ENCODE data around the gene TARDBP. TPM values are rescaled to one million over a fixed set of nuclear protein-coding genes. Genes with fewer than 3 reads are reported as not detected.
A peak's percentile ranks its signal among the peaks of the same experiment; 100 is the strongest.

The TARDBP gene
- total RNA-seq, 1 donor from 2014 or later = 117 TPM

DNA sequence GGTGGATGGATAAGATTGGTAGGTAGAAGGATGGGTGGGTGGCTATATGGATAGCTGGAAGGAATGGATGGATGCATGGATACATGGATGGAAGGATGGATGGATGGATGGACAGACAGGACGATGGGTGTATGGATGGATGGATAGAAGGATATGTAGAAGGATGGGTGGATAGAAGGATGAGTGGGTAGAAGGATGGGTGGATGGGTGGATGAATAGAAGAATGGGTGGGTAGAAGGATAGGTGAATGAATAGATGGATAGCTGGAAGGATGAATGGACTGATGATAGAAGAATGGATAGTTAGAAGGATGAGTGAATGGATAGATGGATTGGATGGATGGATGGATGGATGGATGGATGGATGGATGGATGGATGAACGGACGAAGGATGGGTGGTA is 29.6 kb downstream of the TARDBP start:
- H3K27ac ChIP-seq = no peak overlapping the region
- ATAC-seq (no peak), DNase-seq (no peak)
- intact Hi-C loops (cut with DNase I) = no loop called here
- no peak overlapping the region for H3K4me3 ChIP-seq
- no peaks in the 10 kb centered on the region for H3K9me3 ChIP-seq
- no peaks in the 10 kb centered on the region for H3K36me3 ChIP-seq
- peaks cover 4% of the 10 kb centered on the region for H3K4me1 ChIP-seq
- TF ChIP-seq, protein P1, sequence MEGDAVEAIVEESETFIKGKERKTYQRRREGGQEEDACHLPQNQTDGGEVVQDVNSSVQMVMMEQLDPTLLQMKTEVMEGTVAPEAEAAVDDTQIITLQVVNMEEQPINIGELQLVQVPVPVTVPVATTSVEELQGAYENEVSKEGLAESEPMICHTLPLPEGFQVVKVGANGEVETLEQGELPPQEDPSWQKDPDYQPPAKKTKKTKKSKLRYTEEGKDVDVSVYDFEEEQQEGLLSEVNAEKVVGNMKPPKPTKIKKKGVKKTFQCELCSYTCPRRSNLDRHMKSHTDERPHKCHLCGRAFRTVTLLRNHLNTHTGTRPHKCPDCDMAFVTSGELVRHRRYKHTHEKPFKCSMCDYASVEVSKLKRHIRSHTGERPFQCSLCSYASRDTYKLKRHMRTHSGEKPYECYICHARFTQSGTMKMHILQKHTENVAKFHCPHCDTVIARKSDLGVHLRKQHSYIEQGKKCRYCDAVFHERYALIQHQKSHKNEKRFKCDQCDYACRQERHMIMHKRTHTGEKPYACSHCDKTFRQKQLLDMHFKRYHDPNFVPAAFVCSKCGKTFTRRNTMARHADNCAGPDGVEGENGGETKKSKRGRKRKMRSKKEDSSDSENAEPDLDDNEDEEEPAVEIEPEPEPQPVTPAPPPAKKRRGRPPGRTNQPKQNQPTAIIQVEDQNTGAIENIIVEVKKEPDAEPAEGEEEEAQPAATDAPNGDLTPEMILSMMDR (IDR thresholded peaks at IDR 0.05) = no peak
- no peaks in the 10 kb centered on the region for H3K27me3 ChIP-seq (ENCODE audit: low read depth)

DNA sequence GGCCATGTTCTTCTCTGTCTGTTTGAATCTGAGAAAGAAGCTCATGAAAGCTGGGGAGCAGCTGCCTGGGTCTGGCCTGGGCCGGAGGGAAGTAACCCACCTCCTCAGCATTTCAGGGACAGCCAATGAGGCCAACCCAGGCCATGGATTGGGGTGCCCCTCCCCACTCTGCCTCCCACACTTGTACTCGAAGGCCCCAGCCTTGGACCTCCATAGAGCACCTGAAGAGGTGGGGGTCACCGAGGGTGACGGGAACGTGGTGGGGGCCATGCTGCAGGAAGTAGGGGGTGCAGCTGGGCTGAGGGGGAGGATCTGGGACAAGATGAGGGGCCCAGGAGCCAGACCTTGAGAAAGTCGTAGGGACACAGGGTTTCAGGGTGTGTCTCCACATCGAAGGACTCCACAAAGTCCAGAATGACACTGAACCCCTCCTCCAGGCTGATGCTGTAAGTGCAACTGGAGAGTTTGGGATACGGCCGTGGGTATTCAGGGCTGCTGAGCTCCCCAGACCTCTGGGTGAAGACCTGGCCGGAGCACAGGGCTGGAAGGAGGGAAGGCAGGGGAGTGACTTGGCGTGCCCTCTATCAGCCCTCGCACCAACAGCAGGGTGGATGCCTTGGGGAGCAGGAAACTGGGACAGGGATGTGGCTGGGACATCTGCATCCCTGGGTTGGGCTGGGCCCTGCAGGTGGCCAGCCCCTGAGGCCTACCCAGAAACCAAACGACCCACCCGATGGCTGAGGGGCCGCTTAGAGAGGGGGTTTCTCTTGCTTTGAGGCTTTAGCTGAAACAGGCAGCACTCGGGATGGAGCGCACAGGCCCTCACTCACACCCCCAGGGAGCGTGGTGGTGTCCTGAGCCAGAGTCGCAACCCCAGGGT is 30.8 kb downstream of the TARDBP start:
- Histone ChIP-seq H3K4me3 (no peak overlapping the region), H3K36me3 (no peaks in the 10 kb centered on the region), H3K4me1 (no peaks in the 10 kb centered on the region), H3K27me3 (ENCODE audit: low read depth) (no peaks in the 10 kb centered on the region), H3K27ac (no peak overlapping the region), H3K9me3 (no peaks in the 10 kb centered on the region)
- TF ChIP-seq, protein P1 (IDR thresholded peaks at IDR 0.05) = no peak
- intact Hi-C loops (cut with DNase I) = no loop called here
- DNase-seq = peak; percentile 24
- no peak for ATAC-seq

DNA sequence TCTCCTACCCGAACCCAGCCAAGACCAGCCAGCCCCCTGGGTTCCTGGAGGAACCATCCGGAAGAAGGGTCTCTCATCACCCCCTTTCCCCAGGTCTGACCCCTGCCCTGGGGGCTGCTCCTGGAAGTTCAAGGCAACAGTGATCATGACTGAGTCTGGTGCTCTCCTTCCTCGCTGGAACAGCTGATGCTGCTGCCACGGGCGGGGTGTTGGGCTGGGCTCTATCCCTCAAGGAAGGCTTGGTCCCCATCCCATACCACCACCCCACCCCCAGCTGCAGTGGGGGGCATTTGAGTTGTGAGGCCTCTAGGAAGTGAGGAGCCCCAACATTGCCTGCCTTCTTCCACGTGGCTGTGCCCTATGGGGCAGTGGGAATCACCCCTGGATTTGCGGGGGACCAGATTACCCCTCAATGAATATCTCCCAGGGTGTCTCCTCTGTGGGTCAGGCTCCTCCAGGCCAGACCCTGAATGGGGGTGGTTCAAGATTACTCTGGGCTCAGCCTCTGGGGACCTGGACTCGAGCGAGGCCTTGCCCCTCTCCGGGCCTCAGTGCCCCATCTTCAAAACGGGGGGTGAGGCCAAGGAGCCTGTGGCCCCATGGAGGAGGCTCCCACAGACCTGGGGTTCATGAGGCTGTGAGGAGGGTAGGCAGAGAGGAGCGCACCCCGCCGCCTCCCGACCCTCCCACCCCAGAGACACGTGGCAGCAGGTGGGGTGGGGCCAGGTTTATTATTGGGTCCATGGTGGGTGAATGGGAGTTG is 31.8 kb downstream of the TARDBP start:
- Histone ChIP-seq H3K27ac (no peak overlapping the region), H3K4me3 (no peak overlapping the region), H3K27me3 (ENCODE audit: low read depth) (no peaks in the 10 kb centered on the region), H3K4me1 (no peaks in the 10 kb centered on the region), H3K9me3 (no peaks in the 10 kb centered on the region), H3K36me3 (no peaks in the 10 kb centered on the region)
- TF ChIP-seq, protein P1 (IDR thresholded peaks at IDR 0.05) = no peak
- intact Hi-C loops (cut with DNase I) = no loop called here
- ATAC-seq (no peak), DNase-seq (no peak)

DNA sequence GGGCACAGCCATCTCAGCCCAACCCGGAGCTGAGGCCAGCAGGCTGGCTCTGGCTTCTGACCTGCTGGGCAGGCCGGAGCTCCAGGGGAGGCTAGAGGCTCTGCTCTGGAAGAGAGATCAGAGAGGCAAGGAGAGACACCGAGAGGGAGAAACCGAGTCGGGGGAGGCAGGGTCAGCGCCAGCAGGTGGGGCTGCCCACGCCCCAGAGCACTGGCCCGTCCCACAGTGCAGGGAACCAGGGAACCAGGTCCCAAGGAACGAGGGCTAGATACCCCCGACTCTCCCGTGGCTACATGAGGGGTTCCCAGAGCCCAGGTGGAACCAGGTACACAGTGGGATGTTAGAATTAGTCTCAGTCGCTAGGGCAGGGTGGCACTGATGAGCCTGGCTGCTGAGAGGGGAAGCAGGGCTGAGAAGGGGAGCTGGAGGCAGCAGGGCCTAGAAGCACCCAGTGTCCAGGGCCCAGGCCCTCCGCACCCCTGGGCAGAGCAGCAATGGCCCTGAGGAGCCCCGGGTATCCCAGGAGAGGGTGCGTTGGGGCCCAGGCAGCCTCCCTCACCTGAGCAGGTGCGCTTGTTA is 32.5 kb downstream of the TARDBP start:
- ATAC-seq (no peak), DNase-seq (peak; percentile 32)
- Histone ChIP-seq H3K36me3 (no peaks in the 10 kb centered on the region), H3K27ac (no peak overlapping the region), H3K27me3 (ENCODE audit: low read depth) (no peaks in the 10 kb centered on the region), H3K4me3 (no peak overlapping the region), H3K4me1 (no peaks in the 10 kb centered on the region), H3K9me3 (no peaks in the 10 kb centered on the region)
- TF ChIP-seq, protein P1 (IDR thresholded peaks at IDR 0.05) = no peak
- intact Hi-C loops (cut with DNase I) = no loop called here

DNA sequence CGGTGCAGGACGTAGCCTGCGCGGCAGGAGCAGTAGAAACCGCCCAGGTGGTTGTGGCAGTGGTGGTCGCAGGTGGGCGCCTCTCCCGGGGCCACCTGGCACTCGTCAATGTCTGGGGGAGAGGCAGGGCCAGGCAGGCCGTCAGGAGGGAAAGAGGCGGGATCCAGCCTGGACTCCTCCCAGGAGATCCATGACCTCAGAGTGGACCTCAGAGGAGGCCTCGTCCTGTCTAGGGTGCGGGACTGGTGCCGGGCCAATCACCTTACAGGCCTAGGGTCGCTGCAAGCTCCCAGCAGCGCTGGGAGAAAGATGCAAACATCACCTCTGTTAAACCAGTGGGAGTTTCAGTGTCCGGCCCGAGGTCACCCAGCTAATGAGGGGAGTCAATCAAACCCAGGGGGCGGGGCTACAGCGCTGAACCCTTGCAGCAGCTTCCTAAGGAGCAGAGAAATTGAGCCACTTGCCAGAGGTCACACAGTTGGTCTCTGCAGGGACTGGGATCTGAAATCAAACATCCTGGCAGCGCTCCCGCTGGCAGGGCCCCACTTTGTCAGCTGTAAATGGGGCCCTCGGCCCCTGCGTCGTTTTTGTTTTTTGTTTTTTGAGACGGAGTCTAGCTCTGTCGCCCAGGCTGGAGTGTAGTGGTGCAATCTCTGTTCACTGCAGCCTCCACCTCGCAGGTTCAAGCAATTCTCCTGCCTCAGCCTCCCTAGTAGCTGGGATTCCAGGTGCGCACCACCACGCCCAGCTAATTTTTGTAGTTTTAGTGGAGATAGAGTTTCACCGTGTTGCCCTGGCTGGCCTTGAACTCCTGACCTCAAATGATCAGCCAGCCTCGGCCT is 33.2 kb downstream of the TARDBP start:
- H3K27me3 ChIP-seq (ENCODE audit: low read depth) = no peaks in the 10 kb centered on the region
- TF ChIP-seq, protein P1 (IDR thresholded peaks at IDR 0.05) = no peak
- DNase-seq (peak; percentile 32), ATAC-seq (peak in 1 of 2 donors; percentile 11)
- no peaks in the 10 kb centered on the region for H3K4me1 ChIP-seq
- H3K9me3 ChIP-seq = no peaks in the 10 kb centered on the region
- intact Hi-C loops (cut with DNase I) = no loop called here
- no peaks in the 10 kb centered on the region for H3K36me3 ChIP-seq
- H3K27ac ChIP-seq = no peak overlapping the region
- H3K4me3 ChIP-seq = no peak overlapping the region
